ENCODE data around the gene TULP4. TPM values are rescaled to one million over a fixed set of nuclear protein-coding genes. Genes with fewer than 3 reads are reported as not detected.

TULP4 gene
- total RNA-seq, 1 experiment from 2014 or later, result 126 TPM

GRCh38 chr6:158270389-158271127 lies 41.7 kb upstream of the TULP4 start:
- BruUV-seq (replicated peaks), result no TSS peak
- Histone ChIP-seq H3K4me1 (no peaks in the 10 kb centered on the region), H3K4me3 (ENCODE audit: low read depth, low read length) (no peak overlapping the region), H3K9me3 (no peaks in the 10 kb centered on the region), H3K36me3 (ENCODE audit: control insufficient read depth, insufficient read depth, low read length) (peaks cover 3% of the 10 kb centered on the region; the same call in 1 of the 2 replicates), H3K27me3 (replicated peaks; ENCODE audit: control insufficient read depth, insufficient read depth, low read length) (no peaks in the 10 kb centered on the region)
- H3K27ac Mint-ChIP-seq (ENCODE audit: unreplicated experiment), result no peak overlapping the region
- no peaks in the 10 kb centered on the region for H3K27me3 Mint-ChIP-seq (ENCODE audit: insufficient read depth, unreplicated experiment)
- POLR2A ChIA-PET, result no interaction called here
- intact Hi-C loops (cut with micrococcal nuclease; ENCODE audit: unreplicated experiment), result no loop called here
- TF ChIP-seq, protein P1, sequence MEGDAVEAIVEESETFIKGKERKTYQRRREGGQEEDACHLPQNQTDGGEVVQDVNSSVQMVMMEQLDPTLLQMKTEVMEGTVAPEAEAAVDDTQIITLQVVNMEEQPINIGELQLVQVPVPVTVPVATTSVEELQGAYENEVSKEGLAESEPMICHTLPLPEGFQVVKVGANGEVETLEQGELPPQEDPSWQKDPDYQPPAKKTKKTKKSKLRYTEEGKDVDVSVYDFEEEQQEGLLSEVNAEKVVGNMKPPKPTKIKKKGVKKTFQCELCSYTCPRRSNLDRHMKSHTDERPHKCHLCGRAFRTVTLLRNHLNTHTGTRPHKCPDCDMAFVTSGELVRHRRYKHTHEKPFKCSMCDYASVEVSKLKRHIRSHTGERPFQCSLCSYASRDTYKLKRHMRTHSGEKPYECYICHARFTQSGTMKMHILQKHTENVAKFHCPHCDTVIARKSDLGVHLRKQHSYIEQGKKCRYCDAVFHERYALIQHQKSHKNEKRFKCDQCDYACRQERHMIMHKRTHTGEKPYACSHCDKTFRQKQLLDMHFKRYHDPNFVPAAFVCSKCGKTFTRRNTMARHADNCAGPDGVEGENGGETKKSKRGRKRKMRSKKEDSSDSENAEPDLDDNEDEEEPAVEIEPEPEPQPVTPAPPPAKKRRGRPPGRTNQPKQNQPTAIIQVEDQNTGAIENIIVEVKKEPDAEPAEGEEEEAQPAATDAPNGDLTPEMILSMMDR (IDR thresholded peaks at IDR 0.05; ENCODE audit: insufficient read depth in 1 of 2, low read depth in 1 of 2, low read length in 1 of 2, severe bottlenecking in 1 of 2, unreplicated experiment in 1 of 2), result no peak
- DNase-seq, result no peak
- no peaks in the 10 kb centered on the region for H3K4me1 Mint-ChIP-seq (ENCODE audit: low read depth, unreplicated experiment)
- peaks cover 62% of the 10 kb centered on the region for H3K36me3 Mint-ChIP-seq (ENCODE audit: insufficient read depth, unreplicated experiment)
- CTCF ChIA-PET, result no interaction called here
- H3K9me3 Mint-ChIP-seq (ENCODE audit: unreplicated experiment), result no peaks in the 10 kb centered on the region
- no peak overlapping the region for H3K4me3 Mint-ChIP-seq (ENCODE audit: unreplicated experiment)

DNA sequence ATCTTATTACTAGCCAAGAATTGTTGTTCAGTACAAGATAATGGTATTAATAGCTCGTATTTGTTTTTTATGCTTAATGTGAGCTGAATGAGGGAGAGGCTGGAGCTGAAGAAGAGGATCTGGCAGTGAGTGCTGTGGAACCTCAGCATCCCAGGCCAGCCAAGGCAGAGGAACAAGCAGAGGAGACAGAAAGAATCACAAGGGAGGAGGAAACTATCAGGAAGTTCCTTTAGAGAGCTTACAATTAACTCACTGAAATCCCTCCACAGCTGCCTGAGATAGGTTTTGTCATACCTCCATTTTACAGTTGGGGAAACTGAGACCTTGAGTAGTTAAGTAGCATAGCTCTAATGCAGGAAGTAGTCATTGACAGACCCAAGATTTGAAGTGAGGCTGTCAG lies 39.9 kb upstream of the TULP4 start:
- H3K9me3 Mint-ChIP-seq (ENCODE audit: unreplicated experiment), result no peaks in the 10 kb centered on the region
- no TSS peak for BruUV-seq (replicated peaks)
- H3K36me3 Mint-ChIP-seq (ENCODE audit: insufficient read depth, unreplicated experiment), result peaks cover 62% of the 10 kb centered on the region
- no peak overlapping the region for H3K27ac Mint-ChIP-seq (ENCODE audit: unreplicated experiment)
- Histone ChIP-seq H3K4me1 (no peaks in the 10 kb centered on the region), H3K9me3 (no peaks in the 10 kb centered on the region), H3K4me3 (ENCODE audit: low read depth, low read length) (no peak overlapping the region), H3K27me3 (replicated peaks; ENCODE audit: control insufficient read depth, insufficient read depth, low read length) (no peaks in the 10 kb centered on the region), H3K36me3 (ENCODE audit: control insufficient read depth, insufficient read depth, low read length) (peaks cover 2% of the 10 kb centered on the region)
- ChIA-PET POLR2A (no interaction called here), CTCF (no interaction called here)
- no peak overlapping the region for H3K4me3 Mint-ChIP-seq (ENCODE audit: unreplicated experiment)
- TF ChIP-seq, protein P1 (IDR thresholded peaks at IDR 0.05; ENCODE audit: insufficient read depth in 1 of 2, low read depth in 1 of 2, low read length in 1 of 2, severe bottlenecking in 1 of 2, unreplicated experiment in 1 of 2), result no peak
- H3K27me3 Mint-ChIP-seq (ENCODE audit: insufficient read depth, unreplicated experiment), result no peaks in the 10 kb centered on the region
- intact Hi-C loops (cut with micrococcal nuclease; ENCODE audit: unreplicated experiment), result no loop called here
- no peak for DNase-seq
- no peaks in the 10 kb centered on the region for H3K4me1 Mint-ChIP-seq (ENCODE audit: low read depth, unreplicated experiment)

- Histone ChIP-seq H3K4me3 (ENCODE audit: low read depth, low read length) (no peak overlapping the region), H3K27me3 (replicated peaks; ENCODE audit: control insufficient read depth, insufficient read depth, low read length) (no peaks in the 10 kb centered on the region), H3K9me3 (no peaks in the 10 kb centered on the region), H3K36me3 (ENCODE audit: control insufficient read depth, insufficient read depth, low read length) (no peaks in the 10 kb centered on the region; the same call in none of the 2 replicates), H3K4me1 (no peaks in the 10 kb centered on the region)
- Mint-ChIP-seq H3K4me3 (ENCODE audit: unreplicated experiment) (no peak overlapping the region), H3K27me3 (ENCODE audit: insufficient read depth, unreplicated experiment) (no peaks in the 10 kb centered on the region), H3K9me3 (ENCODE audit: unreplicated experiment) (no peaks in the 10 kb centered on the region), H3K4me1 (ENCODE audit: low read depth, unreplicated experiment) (no peaks in the 10 kb centered on the region), H3K36me3 (ENCODE audit: insufficient read depth, unreplicated experiment) (peaks cover 48% of the 10 kb centered on the region), H3K27ac (ENCODE audit: unreplicated experiment) (no peak overlapping the region)
- TF ChIP-seq, protein P1 (IDR thresholded peaks at IDR 0.05; ENCODE audit: insufficient read depth in 1 of 2, low read depth in 1 of 2, low read length in 1 of 2, severe bottlenecking in 1 of 2, unreplicated experiment in 1 of 2), result no peak
- no peak for DNase-seq
- CTCF ChIA-PET, result no interaction called here
- BruUV-seq (replicated peaks), result no TSS peak
- POLR2A ChIA-PET, result no interaction called here
- intact Hi-C loops (cut with micrococcal nuclease; ENCODE audit: unreplicated experiment), result no loop called here
Measured at GRCh38 chr6:158278004-158278403, 34.3 kb upstream of the TULP4 start.
